ENCODE measurements around the gene ARPC1B. TPM values are rescaled to one million over a fixed set of nuclear protein-coding genes. Genes with fewer than 3 reads are reported as not detected.

ARPC1B gene
- total and polyA plus RNA-seq, 9 of the 15 experiments (the other 6 are each of a cell fraction or from before 2014, with no cell fraction given), result 6.7 to 357 (median 211) TPM

- no peak for TF ChIP-seq HBP1 (CRISPR knock-in tag; IDR thresholded peaks at IDR 0.05)
- TF ChIP-seq NCOR1 (IDR thresholded peaks at IDR 0.05), result peak; percentile 57; the same call in 1 of the 2 replicates
- TF ChIP-seq CUX1 (CRISPR knock-in tag; IDR thresholded peaks at IDR 0.05), result no peak
- TF ChIP-seq ELK1 (CRISPR knock-in tag; IDR thresholded peaks at IDR 0.05), result no peak
- TF ChIP-seq NRF1 (conservative IDR thresholded peaks at IDR 0.05 in 1 of 2, IDR thresholded peaks at IDR 0.05 in 1 of 2), result peak; percentile 65 to 72
- no peak for TF ChIP-seq CEBPZ (IDR thresholded peaks at IDR 0.05; ENCODE audit: borderline replicate concordance, low read depth, low read length)
- TF ChIP-seq ZSCAN29 (IDR thresholded peaks at IDR 0.05), result no peak
- TF ChIP-seq ZC3H4 (CRISPR knock-in tag; IDR thresholded peaks at IDR 0.05; ENCODE audit: borderline replicate concordance), result no peak
- TF ChIP-seq ZNF561 (CRISPR knock-in tag; conservative IDR thresholded peaks at IDR 0.05), result no peak
- no peak for TF ChIP-seq KAT8 (IDR thresholded peaks at IDR 0.05; ENCODE audit: low read depth)
- no peak for TF ChIP-seq ZKSCAN8 (CRISPR knock-in tag; IDR thresholded peaks at IDR 0.05)
- TF ChIP-seq FOXA1 (IDR thresholded peaks at IDR 0.05; ENCODE audit: borderline replicate concordance), result no peak
- peak; percentile 92 for TF ChIP-seq ZBTB5 (IDR thresholded peaks at IDR 0.05)
- no peak for TF ChIP-seq SRSF1 (IDR thresholded peaks at IDR 0.05; ENCODE audit: low read depth, low read length)
Observed at GRCh38 chr7:99408379-99409191, 34.1 kb downstream of the ARPC1B start, which contains the start of the genes BUD31 and PDAP1 (continued).

Data from K562 (cell line).